HL-60/S4 treated with phorbol 12-myristate 13-acetate at 8.2 ng/mL for 4 days and 3 days (cell line): ENCODE measurements around the gene DPH2.

Experiments used
- in situ Hi-C: fragments of 300-500 bp; cut with MboI; formaldehyde crosslinking; loops from 2 replicates; pipeline ENCODE4 v1.15.0; 2022; ENCODE audit warnings: low sequenced_read_pairs

DPH2 gene, protein sequence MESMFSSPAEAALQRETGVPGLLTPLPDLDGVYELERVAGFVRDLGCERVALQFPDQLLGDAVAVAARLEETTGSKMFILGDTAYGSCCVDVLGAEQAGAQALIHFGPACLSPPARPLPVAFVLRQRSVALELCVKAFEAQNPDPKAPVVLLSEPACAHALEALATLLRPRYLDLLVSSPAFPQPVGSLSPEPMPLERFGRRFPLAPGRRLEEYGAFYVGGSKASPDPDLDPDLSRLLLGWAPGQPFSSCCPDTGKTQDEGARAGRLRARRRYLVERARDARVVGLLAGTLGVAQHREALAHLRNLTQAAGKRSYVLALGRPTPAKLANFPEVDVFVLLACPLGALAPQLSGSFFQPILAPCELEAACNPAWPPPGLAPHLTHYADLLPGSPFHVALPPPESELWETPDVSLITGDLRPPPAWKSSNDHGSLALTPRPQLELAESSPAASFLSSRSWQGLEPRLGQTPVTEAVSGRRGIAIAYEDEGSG

DNA sequence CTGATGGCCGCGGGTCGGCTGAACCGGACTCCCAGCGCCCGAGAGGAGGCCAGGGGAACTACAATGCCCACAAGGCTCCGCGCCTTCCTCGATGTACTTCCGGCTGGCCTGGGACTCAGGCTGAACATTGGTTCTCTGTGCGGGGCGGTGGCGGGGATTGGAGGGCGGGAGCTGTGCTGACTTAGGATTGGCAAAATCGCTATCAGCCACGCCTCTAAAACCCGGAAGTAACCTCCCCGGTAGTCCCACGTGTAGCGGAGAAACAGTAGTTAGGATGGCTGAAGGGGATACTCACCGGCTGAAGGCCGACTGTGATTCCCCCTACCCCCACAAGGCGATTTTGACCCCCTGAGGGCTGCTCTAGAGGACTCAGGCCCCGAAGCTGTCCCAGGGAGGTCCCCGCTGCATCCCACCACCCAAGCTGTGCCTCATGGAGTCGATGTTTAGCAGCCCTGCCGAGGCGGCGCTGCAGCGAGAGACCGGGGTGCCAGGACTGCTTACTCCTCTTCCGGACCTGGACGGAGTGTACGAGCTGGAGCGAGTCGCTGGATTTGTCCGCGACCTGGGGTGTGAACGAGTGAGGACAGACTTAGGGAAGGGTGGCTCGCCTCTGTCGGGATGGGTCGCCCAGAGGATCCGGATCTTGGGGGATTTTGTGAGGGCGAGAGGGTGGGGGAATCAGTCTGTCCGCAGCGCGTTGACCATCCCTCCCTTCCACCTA is at the start of gene DPH2:
Gene DPH2 (plus strand): TSS at position 265 of the 721 bp plus-strand sequence. CDS start 166 bp downstream, at position 431.
- in situ Hi-C loops, result no loop called here

DNA sequence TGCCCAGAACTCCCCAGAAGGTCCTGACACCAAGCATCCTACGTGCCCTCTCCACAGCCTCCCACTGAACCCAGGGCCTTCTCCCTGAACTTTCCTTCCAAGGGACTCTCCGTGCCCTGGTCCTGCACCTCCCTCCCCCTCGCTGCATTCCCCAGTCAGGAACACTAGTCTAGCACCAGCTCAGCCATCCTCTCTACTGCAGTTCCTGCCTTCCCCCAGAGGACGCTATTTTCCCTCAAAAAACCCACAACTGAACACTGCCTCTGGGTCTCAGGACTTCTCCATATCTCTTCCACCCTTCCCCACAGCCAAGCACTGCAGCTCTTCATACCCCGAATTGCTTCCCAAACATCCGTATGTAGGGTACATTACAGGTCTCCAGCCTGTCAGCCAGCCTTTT is 48.8 kb upstream of the DPH2 start:
- in situ Hi-C loops, result no loop called here

DNA sequence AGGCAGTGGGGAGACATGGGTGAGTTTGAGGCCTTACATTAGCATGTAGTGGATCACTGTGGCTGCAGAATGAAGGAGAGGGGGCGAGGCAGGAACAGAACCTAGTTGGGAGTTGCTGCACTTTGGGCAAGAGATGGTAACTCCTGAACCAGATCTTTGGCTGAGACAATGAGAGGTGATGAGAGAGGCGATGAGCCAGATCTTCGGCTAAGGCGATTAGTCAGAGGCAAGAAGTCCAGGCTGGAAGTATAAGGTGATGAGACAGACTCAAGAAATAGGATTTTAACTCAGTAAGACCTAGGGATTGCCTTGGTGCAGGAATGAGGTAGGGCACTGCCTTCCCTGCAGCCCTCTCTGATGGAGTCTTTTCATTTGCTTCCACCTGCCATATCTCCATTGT is 45.3 kb upstream of the DPH2 start:
- in situ Hi-C loops, result no loop called here

DNA sequence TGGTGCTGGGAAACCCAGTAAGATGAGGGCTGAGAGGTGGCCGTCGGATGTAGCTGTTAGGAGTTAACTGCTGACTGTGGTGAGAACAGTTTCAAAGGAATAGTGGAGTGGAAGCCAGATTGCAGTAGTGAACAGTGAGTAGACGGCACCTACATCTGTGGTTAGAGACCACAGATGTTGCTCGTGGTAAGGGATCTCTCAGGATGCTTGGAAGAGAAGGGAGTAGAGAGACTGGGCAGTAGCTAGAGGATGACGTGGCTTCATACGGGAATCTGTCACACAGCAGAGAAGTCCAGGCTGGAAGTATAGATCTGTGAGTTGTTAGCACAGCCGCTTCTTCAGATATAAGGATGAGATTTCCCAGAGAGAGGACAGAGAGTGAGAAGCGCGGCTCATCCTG is 44.0 kb upstream of the DPH2 start:
- in situ Hi-C loops, result no loop called here

DNA sequence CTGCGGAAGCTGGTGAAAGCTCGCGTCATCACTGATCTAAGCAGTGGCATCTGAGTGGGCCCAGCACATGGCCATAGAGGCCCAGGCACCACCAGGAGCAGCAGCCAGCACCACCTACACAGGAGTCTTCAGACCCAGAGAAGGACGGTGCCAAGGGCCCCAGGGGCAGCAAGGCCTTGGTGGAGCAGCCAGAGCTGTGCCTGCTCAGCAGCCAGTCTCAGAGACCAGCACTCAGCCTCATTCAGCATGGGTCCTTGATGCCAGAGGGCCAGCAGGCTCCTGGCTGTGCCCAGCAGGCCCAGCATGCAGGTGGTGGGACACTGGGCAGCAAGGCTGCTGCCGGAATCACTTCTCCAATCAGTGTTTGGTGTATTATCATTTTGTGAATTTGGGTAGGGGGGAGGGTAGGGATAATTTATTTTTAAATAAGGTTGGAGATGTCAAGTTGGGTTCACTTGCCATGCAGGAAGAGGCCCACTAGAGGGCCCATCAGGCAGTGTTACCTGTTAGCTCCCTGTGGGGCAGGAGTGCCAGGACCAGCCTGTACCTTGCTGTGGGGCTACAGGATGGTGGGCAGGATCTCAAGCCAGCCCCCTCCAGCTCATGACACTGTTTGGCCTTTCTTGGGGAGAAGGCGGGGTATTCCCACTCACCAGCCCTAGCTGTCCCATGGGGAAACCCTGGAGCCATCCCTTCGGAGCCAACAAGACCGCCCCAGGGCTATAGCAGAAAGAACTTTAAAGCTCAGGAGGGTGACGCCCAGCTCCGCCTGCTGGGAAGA is 39.5 kb upstream of the DPH2 start:
- in situ Hi-C loops, result loop anchor here (10.0 kb wide), 1 partner anchor 156 kb away; no protein-coding TSS in a partner anchor

DNA sequence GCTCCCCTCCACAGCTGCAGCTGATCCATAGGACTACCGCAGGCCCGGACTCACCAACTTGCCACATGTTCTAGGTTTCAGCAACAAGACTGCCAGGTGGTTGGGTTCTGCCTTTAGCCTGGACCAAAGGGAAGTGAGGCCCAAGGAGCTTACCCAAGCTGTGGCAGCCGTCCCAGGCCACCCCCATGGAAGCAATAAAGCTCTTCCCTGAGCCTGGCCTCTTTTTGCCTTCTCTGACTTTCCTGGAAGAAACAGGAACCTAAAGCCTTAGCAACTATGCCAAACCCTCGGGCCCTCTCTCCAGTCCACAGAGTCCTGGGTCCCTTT is 38.9 kb upstream of the DPH2 start:
- in situ Hi-C loops, result loop anchor here (10.0 kb wide), 1 partner anchor 156 kb away; no protein-coding TSS in a partner anchor

DNA sequence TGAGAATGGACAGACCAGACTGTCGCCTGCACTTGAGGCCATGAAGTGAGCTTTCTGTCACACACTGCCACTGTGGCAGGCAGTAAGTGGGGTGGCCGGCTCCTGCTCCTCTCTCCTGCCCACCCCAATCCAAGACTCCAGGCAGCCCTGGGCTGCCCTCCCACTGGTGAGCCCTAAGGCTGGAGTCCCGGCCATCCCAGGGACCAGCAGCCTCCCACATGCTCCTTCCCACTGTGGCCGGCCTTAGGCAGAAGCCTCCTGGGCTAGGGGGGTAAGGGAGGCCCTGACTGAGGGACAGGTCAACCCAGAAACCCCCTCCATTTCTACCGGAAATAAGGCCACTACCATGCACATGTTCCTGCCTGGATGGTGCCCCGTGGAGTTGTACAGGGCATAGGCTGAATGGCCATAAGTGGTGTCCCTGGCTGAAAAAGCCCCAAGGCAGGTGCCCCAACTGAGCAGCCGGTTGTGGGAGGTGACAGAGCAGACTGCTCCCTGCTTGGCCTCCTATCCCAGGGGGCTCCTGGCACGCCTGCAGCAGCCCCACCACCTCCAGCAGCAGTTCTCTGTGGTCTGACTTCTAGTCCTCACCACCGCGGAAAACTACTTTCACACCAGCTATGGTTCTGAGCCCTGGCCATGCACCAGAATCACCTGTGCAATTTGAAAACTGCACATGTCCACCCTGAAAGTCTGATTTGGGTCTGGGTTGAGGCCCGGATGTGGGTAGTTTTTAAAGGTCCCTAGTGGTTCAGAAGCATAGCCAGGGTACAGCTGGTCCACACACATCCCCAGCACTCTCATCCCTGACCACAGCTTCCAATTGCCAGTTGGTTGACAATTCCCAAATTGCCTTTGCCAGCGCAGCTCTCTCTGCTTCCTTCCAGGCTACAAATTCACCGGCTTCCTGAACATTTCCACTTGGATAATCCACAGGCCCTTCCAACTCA is 37.8 kb upstream of the DPH2 start:
- in situ Hi-C loops, result loop anchor here (10.0 kb wide), 1 partner anchor 157 kb away; no protein-coding TSS in a partner anchor

DNA sequence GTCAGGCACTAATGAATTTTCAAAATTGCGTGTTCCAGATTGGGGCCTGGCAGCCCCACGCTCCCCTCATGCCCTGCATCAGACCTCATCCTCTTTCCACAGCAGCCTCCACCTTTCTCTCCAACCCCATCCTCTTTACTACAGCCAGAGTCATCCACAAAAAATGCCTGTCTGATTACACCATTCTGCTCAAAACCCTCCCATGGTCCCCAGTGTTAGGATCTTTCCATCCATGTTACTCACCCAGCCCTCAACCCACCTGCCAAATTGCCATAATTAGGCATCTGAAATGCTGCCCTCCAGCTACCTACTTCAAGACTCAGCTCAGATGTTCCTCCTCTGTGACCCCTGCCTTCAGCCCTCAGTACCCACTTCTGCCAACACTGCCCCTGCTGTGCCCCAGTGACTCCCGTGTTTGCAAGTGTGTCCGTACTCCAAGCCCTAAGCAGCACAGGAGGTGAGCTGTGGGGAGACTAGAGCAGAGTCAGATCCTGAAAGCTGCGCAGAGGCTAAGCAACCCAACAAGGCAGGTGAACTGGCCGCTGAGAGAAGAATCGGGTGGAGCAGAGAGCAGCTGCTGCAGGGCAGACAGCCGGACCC is 36.9 kb upstream of the DPH2 start:
- in situ Hi-C loops, result loop anchor here (10.0 kb wide), 1 partner anchor 158 kb away; no protein-coding TSS in a partner anchor

DNA sequence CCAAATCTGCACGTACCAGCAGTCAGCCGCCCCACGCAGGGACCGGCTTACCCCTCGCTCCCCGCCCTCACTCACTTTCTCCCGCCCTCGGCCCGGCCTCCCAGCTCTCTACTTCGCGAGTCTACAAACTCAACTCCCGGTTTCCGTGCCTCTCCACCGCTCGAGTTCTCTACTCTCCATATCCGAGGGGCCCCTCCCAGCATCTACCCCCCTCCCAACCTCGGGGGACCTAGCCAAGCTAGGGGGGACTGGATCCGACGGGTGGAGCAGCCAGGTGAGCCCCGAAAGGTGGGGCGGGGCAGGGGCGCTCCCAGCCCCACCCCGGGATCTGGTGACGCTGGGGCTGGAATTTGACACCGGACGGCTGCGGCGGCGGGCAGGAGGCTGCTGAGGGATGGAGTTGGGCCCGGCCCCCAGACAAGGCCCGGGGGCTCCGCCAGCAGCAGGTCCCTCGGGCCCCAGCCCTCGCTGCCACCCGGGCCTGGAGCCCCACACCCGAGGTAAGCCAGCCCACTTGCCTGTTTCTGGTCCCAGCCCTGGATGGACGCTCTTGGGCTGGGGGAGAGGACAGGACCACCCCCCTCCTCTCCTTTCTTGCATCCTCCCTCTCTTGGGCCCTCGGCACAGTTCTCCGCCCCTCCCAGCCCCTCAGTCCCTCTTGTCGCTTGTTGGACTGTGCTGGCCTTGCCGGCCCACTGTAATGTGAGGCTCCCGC is 36.3 kb upstream of the DPH2 start, which contains the start of gene ARTN:
Gene ARTN (plus strand): TSS at position 416 of the 715 bp plus-strand sequence. CDS start 1,856 bp downstream, outside the sequence.
- in situ Hi-C loops, result loop anchor here (10.0 kb wide), 1 partner anchor 159 kb away; no protein-coding TSS in a partner anchor

DNA sequence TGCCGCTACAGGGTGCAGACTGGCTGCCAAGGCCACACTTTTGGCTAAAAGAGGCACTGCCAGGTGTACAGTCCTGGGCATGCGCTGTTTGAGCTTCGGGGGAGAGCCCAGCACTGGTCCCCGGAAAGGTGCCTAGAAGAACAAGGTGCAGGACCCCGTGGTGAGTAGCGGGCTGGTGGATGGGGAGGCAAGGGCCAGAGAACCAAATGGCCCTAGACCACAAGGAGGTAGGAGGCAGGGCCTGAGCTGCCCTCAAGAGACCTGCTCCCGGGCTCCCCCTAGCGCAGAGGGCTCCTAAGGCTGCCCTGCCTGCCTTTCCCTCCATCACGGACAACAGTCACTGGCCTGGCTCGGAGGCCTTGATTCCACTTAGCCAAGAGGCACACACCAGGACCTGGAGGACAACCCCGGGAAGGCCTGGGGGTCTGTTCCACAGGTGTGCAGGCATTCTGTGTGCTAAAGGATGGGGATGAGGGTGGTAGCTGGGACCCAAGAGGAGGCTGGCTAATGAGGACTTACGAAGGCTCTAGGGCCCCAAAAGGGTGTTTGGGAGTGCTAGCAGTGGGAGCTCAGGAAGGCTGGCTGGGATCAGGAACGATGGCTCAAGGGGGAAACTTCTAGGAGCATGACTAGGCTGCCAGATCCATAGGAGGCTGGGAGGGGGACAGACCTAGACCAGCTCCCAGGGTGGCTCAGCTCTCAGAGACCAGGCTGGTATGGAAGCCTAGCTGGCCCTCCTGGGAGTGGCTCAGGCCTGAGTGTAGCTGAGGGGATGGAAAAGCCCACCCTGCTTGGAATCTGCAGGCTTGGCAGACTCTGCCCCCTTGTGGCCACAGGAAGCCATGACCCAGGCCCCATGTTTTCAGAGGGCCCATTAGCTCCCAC is 35.5 kb upstream of the DPH2 start:
- in situ Hi-C loops, result loop anchor here (10.0 kb wide), 1 partner anchor 160 kb away; no protein-coding TSS in a partner anchor

DNA sequence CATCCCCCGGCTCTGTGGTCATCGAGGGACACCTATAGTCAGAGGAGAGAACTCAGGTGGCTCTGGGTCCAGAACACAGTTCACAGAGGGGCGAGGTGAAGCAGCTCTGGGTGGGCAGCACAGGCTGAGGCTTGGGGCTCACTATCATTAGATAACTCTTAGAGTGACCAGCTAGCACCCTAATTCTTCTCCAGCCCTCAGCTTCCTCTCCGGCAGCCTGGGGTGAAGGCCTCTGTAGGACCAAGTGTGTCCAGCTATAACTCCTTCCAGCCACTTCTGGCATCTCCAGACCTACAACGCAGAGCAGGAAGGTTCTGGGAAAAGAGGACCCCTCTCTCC is 34.9 kb upstream of the DPH2 start:
- in situ Hi-C loops, result loop anchor here (10.0 kb wide), 1 partner anchor 160 kb away; no protein-coding TSS in a partner anchor

DNA sequence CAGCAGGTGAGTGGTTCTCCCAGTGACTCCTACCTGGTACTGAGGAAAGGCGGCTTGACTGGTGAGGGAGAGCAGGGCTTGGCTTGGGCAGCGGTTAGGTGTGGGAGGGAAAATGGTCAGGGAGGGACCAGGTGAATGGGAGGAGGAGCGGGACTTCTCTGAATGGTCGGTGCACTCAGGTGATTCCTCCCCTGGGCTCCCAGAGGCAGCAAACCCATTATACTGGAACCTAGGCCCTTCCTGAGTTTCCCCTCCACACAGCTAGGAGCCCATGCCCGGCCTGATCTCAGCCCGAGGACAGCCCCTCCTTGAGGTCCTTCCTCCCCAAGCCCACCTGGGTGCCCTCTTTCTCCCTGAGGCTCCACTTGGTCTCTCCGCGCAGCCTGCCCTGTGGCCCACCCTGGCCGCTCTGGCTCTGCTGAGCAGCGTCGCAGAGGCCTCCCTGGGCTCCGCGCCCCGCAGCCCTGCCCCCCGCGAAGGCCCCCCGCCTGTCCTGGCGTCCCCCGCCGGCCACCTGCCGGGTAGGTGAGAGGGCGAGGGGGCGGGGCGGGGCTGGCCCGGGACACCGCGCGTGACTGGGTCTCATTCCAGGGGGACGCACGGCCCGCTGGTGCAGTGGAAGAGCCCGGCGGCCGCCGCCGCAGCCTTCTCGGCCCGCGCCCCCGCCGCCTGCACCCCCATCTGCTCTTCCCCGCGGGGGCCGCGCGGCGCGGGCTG is 33.9 kb upstream of the DPH2 start:
- in situ Hi-C loops, result loop anchor here (10.0 kb wide), 1 partner anchor 161 kb away; no protein-coding TSS in a partner anchor

DNA sequence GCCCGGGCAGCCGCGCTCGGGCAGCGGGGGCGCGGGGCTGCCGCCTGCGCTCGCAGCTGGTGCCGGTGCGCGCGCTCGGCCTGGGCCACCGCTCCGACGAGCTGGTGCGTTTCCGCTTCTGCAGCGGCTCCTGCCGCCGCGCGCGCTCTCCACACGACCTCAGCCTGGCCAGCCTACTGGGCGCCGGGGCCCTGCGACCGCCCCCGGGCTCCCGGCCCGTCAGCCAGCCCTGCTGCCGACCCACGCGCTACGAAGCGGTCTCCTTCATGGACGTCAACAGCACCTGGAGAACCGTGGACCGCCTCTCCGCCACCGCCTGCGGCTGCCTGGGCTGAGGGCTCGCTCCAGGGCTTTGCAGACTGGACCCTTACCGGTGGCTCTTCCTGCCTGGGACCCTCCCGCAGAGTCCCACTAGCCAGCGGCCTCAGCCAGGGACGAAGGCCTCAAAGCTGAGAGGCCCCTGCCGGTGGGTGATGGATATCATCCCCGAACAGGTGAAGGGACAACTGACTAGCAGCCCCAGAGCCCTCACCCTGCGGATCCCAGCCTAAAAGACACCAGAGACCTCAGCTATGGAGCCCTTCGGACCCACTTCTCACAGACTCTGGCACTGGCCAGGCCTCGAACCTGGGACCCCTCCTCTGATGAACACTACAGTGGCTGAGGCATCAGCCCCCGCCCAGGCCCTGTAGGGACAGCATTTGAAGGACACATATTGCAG is 33.2 kb upstream of the DPH2 start:
- in situ Hi-C loops, result loop anchor here (10.0 kb wide), 1 partner anchor 162 kb away; no protein-coding TSS in a partner anchor

DNA sequence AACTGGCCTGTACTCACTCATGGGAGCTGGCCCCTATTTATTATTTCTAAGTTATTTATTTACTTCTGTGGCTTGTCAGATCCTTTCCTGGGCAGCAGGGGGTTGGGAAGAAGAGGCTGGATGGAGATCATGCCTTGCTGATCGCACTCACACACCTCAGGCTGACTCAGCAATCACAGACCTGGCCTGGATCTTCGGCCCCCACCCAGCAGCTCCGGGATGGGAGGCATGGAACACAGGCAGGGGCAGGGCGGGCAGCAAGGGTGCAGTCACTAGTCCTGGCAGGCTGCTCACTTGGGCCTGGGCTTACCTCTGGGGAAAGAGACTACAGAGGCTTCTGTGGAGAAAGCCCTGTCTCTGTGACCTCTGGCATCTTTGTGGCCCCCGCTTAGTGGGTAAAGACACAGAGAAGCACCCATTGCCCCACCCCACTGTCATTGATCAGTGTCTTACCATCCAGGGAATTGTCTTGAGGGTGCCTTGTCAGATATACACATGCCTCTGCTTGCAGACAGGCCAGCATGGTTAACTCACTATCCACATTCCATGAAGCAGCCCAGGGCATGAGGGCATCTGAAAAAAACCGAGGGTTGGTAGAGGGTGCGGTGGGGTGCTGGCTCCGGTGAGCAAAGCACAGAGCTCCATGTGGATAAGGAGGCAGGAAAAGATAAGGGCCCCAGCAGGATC is 32.5 kb upstream of the DPH2 start:
- in situ Hi-C loops, result loop anchor here (10.0 kb wide), 1 partner anchor 163 kb away; no protein-coding TSS in a partner anchor

DNA sequence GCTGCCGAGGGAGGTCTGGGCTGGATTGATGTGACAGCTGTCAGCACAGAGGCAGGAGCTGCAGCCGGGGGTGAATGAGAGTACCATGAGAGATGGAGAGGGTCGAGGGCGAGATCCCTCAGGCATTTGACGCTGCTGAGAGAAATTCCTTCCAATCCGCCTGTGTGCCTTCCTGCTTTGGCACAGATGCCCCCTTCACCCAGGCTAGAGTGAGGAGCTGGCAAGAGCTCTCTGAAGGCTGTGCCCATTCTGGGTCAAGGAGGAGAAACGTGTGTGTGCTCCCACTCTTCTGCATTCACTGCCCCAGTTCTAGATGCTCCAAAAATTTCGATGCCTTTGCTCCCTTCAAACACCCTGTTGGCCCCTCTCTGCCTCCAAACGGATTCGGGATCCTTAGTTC is 31.4 kb upstream of the DPH2 start:
- in situ Hi-C loops, result loop anchor here (10.0 kb wide), 1 partner anchor 164 kb away; no protein-coding TSS in a partner anchor
